ENCODE results near the gene CFAP65.

Gene CFAP65

GRCh38 chr2:219059725-219060682 is 18.7 kb upstream of the CFAP65 start:
- no peak for DNase-seq

GRCh38 chr2:219059375-219059724 is 18.0 kb upstream of the CFAP65 start:
- no peak for DNase-seq

GRCh38 chr2:219058541-219059374 is 17.4 kb upstream of the CFAP65 start:
- DNase-seq: no peak

GRCh38 chr2:219057709-219058540 is 16.6 kb upstream of the CFAP65 start:
- DNase-seq: peak; percentile 85

GRCh38 chr2:219056896-219057708 is 15.8 kb upstream of the CFAP65 start:
- no peak for DNase-seq

GRCh38 chr2:219056176-219056895 is 15.0 kb upstream of the CFAP65 start:
- DNase-seq: no peak

GRCh38 chr2:219054956-219055903 is 13.9 kb upstream of the CFAP65 start:
- no peak for DNase-seq

GRCh38 chr2:219049282-219049681 is 8.0 kb upstream of the CFAP65 start:
- no peak for DNase-seq

GRCh38 chr2:219045937-219046550 is 4.7 kb upstream of the CFAP65 start:
- no peak for DNase-seq

GRCh38 chr2:219042750-219043149 is 1.4 kb upstream of the CFAP65 start:
- DNase-seq: no peak

- DNase-seq: no peak
Measured at GRCh38 chr2:219042157-219042556, 841 bp upstream of the CFAP65 start.

GRCh38 chr2:219038600-219038999 is 2.7 kb downstream of the CFAP65 start:
- DNase-seq: no peak

- no peak for DNase-seq
Measured at GRCh38 chr2:219037783-219038499, 3.4 kb downstream of the CFAP65 start.

GRCh38 chr2:219035942-219036341 is 5.4 kb downstream of the CFAP65 start:
- no peak for DNase-seq

- DNase-seq: no peak
Measured at GRCh38 chr2:219034823-219035222, 6.5 kb downstream of the CFAP65 start.

- no peak for DNase-seq
Measured at GRCh38 chr2:219032051-219032745, 9.1 kb downstream of the CFAP65 start.

- DNase-seq: no peak
Measured at GRCh38 chr2:219031005-219031738, 10.1 kb downstream of the CFAP65 start.
